HG03135 (cell line): ENCODE data around the gene MSMB.
"Not testable (repeated sequence)": the region's sequence is repeated elsewhere in the genome, so short reads cannot be mapped to it uniquely, and the experiment has no call there.

Experiments
- ATAC-seq: cut with Tn5 transposase; IDR thresholded peaks from one replicate; pipeline ENCODE4 v1.9.1; 2021; ENCODE audit warnings: mild to moderate bottlenecking, moderate library complexity; ENCODE audit not compliant: unreplicated experiment

Gene MSMB

GRCh38 chr10:46046261-46046660, at the start of gene MSMB:
Gene MSMB (minus strand): TSS chr10:46046269. CDS start chr10:46046237, 32 bp downstream.
- no peak for ATAC-seq

GRCh38 chr10:46094931-46095750, 49.1 kb upstream of the MSMB start:
- no peak for ATAC-seq

GRCh38 chr10:46094197-46094500, 48.1 kb upstream of the MSMB start:
- ATAC-seq: no peak

- ATAC-seq: not testable (repeated sequence)
Observed at GRCh38 chr10:46093316-46094196, 47.5 kb upstream of the MSMB start.

- no peak for ATAC-seq
Observed at GRCh38 chr10:46092524-46093081, 46.5 kb upstream of the MSMB start.

GRCh38 chr10:46091828-46092523, 45.9 kb upstream of the MSMB start:
- no peak for ATAC-seq

GRCh38 chr10:46091080-46091827, 45.2 kb upstream of the MSMB start:
- ATAC-seq: no peak

- no peak for ATAC-seq
Observed at GRCh38 chr10:46090258-46090812, 44.3 kb upstream of the MSMB start.

- ATAC-seq: not testable (repeated sequence)
Observed at GRCh38 chr10:46087381-46087780, 41.3 kb upstream of the MSMB start.

- ATAC-seq: no peak
Observed at GRCh38 chr10:46084321-46085165, 38.5 kb upstream of the MSMB start.

GRCh38 chr10:46080886-46081285, 34.8 kb upstream of the MSMB start:
- no peak for ATAC-seq

- ATAC-seq: no peak
Observed at GRCh38 chr10:46079831-46080585, 33.9 kb upstream of the MSMB start.

- no peak for ATAC-seq
Observed at GRCh38 chr10:46077731-46078413, 31.8 kb upstream of the MSMB start.

GRCh38 chr10:46077141-46077554, 31.1 kb upstream of the MSMB start:
- no peak for ATAC-seq

- no peak for ATAC-seq
Observed at GRCh38 chr10:46075869-46076268, 29.8 kb upstream of the MSMB start.

- ATAC-seq: no peak
Observed at GRCh38 chr10:46074196-46074946, 28.3 kb upstream of the MSMB start.

- no peak for ATAC-seq
Observed at GRCh38 chr10:46073564-46073963, 27.5 kb upstream of the MSMB start.
